H1 (cell line): Measurements from ENCODE around the gene OSBPL9.

ENCODE experiments used
- JUND ChIP-seq: IDR thresholded peaks from 2 replicates; pipeline ENCODE4 v1.6.1; 2011; ENCODE audit warnings: mild to moderate bottlenecking, improper control_type of control experiment, low read length
- NRF1 ChIP-seq: IDR thresholded peaks from 2 replicates; pipeline ENCODE4 v1.6.1; 2011; ENCODE audit warnings: mild to moderate bottlenecking, low read depth, low read length, improper control_type of control experiment
- POLR2A ChIP-seq, 2 experiments: IDR thresholded peaks; 1 replicate in 1 of 2; 2 replicates in 1 of 2; pipeline ENCODE4 v1.6.1; 2011; ENCODE audit warnings: low read depth in 2 of 2, low read length in 2 of 2, mild to moderate bottlenecking in 2 of 2; ENCODE audit errors: control extremely low read depth in 1 of 2
- SP1 ChIP-seq: IDR thresholded peaks from 2 replicates; pipeline ENCODE4 v1.6.1; 2011; ENCODE audit warnings: low read depth, low read length
- TEAD4 ChIP-seq: IDR thresholded peaks from 2 replicates; pipeline ENCODE4 v1.6.1; 2012; ENCODE audit warnings: low read depth, low read length, inconsistent platforms, mixed read lengths

GRCh38 chr1:51623025-51623424 lies 6.1 kb downstream of the OSBPL9 start:
- no peak for TF ChIP-seq POLR2A (IDR thresholded peaks at IDR 0.05; ENCODE audit: control extremely low read depth in 1 of 2, low read depth in 2 of 2, low read length in 2 of 2)
- TF ChIP-seq SP1, result no peak
- TF ChIP-seq TEAD4, result no peak
- TF ChIP-seq NRF1, result no peak
- TF ChIP-seq JUND, result no peak
